AG04450 (cell line): Measurements from ENCODE around the gene JMJD1C. TPM values are rescaled to one million over a fixed set of nuclear protein-coding genes. Genes with fewer than 3 reads are reported as not detected.
A peak's percentile ranks its signal among the peaks of the same experiment; 100 is the strongest.

Experiments
- CTCF ChIA-PET: fragments of 300-600, 350-600 bp; formaldehyde crosslinking; extraction: SDS; loops from one replicate; lab custom pipeline; 2022; ENCODE audit warnings: antibody characterized with exemption, inconsistent platforms; lab: Charles Lee
- POLR2A ChIA-PET: fragments of 350-600 bp; formaldehyde crosslinking; extraction: SDS; loops from one replicate; lab custom pipeline; 2021; ENCODE audit warnings: antibody characterized with exemption, inconsistent platforms; lab: Yijun Ruan, JAX
- DNase-seq: peaks from one replicate; pipeline ENCODE4 v3.0.0-alpha.2; 2011; ENCODE audit warnings: low read depth, low spot score
- H3K27ac ChIP-seq: one replicate; pipeline ENCODE4 v1.5.1; 2012; ENCODE audit warnings: low read depth, low read length, control low read depth
- H3K27me3 ChIP-seq: one replicate; pipeline ENCODE4 v1.6.0; 2012; ENCODE audit warnings: low read length; ENCODE audit not compliant: control insufficient read depth, insufficient read depth
- H3K4me3 ChIP-seq: 2 replicates; pipeline ENCODE4 v1.5.1; 2011; ENCODE audit warnings: mild to moderate bottlenecking, low read depth, low read length, control low read depth
- H3K9me3 ChIP-seq: 2 replicates; pipeline ENCODE4 v1.5.1; 2012; ENCODE audit warnings: low read length; ENCODE audit not compliant: control insufficient read depth, insufficient read depth
- polyA plus RNA-seq: library from polyadenylated mRNA; depleted of rRNA; stranded (reverse); fragments of >200 nt; gene quantifications from 2 replicates; pipeline ENCODE4 v1.2.3, GENCODE V29; 2011
- TF ChIP-seq, protein P1 (sequence below): IDR thresholded peaks from 2 replicates; pipeline ENCODE4 v1.5.1; 2011; ENCODE audit warnings: low read depth, low read length, control low read depth, inconsistent platforms

Gene JMJD1C
- polyA plus RNA-seq, 1 experiment = 45.0 TPM

DNA sequence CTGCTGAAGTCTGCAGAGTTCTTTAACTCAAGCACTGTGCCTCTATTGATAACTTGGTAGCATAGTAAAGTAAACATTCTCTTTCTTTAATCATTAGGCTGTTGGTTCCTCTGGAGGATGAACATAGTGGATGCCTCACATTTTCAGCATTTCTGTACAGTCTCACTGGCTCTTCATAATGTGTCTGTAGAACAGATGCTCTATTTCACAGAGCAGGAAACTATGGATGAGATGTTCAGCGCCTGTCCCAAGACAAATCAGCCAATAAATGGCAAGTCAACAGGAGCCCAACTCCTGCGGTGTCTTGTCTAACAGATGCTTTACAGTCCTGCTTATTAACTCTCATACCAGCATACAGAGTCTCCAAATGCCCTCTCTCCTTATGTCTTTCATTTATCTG is 296.2 kb downstream of the JMJD1C start:
- POLR2A ChIA-PET = no interaction called here
- CTCF ChIA-PET = interaction anchor here (8.8 to 10.6 kb wide), 2 partner anchors 461 to 548 kb away, joined by 171 to 363 read pairs; no protein-coding TSS in a partner anchor
- no peak overlapping the region for H3K27ac ChIP-seq
- TF ChIP-seq, protein P1, sequence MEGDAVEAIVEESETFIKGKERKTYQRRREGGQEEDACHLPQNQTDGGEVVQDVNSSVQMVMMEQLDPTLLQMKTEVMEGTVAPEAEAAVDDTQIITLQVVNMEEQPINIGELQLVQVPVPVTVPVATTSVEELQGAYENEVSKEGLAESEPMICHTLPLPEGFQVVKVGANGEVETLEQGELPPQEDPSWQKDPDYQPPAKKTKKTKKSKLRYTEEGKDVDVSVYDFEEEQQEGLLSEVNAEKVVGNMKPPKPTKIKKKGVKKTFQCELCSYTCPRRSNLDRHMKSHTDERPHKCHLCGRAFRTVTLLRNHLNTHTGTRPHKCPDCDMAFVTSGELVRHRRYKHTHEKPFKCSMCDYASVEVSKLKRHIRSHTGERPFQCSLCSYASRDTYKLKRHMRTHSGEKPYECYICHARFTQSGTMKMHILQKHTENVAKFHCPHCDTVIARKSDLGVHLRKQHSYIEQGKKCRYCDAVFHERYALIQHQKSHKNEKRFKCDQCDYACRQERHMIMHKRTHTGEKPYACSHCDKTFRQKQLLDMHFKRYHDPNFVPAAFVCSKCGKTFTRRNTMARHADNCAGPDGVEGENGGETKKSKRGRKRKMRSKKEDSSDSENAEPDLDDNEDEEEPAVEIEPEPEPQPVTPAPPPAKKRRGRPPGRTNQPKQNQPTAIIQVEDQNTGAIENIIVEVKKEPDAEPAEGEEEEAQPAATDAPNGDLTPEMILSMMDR = no peak
- no peaks in the 10 kb centered on the region for H3K9me3 ChIP-seq
- no peaks in the 10 kb centered on the region for H3K27me3 ChIP-seq
- no peak overlapping the region for H3K4me3 ChIP-seq
- DNase-seq = no peak

DNA sequence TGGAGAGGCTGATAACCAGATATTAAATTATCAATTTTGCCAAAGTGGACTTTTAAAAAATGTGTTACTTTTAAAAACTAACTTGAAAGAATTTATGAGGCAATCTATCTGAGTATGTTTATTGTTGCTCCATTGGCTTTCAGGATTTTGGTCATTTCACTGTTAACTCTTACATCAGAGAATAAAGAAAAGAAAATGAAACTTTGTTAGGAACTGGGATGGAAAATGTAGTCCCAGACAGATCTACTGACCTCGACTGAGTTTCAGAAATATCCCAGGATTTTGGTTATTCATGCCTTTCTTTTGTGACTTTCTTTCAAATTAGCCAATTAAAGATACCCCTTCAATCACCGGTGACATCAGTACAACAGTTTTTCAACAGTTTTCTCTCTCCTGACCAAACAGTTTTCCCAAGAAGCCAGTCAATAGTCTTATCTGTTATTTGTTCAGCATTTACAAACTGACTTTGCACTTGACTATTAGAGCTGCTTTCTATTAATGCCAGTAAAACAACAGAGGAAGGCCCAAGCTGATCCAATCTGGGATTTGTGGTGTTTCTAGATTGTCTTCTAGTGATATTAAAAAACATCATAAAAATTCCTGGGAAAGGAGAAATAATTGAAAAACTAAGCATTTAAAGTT is 296.8 kb downstream of the JMJD1C start:
- H3K4me3 ChIP-seq = no peak overlapping the region
- DNase-seq = no peak
- H3K27ac ChIP-seq = no peak overlapping the region
- TF ChIP-seq, protein P1 = no peak
- POLR2A ChIA-PET = no interaction called here
- CTCF ChIA-PET = interaction anchor here (0.6 to 10.6 kb wide), 5 partner anchors 11 to 549 kb away, joined by 3 to 363 read pairs (median 24); no protein-coding TSS in a partner anchor
- H3K9me3 ChIP-seq = no peaks in the 10 kb centered on the region
- H3K27me3 ChIP-seq = no peaks in the 10 kb centered on the region

DNA sequence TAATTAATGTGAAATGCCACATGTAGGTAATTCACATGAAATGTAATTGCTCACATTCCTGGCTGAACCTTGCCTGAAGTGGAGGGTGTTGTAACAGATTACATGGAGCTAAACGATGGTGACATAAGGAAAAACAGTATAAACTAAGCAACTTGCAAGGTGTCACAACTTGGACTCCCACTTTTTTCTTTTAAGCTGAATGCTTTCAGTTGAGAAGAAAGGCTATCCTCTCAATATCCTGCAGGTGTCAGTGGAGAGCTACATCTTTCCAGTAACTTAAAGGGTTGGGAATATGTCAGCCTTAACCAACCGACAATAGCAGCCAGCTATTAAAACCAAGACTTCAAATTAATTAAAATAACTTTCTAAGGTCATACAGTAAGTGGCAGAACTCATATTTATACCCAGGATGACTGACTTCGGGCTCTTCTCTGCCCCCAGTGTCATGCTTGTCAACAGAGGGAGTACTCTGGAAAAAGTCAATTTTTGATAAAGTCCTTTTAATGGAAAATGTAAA is 299.0 kb downstream of the JMJD1C start:
- CTCF ChIA-PET = interaction anchor here (0.5 to 10.6 kb wide), 85 partner anchors 8 to 902 kb away, joined by 3 to 363 read pairs (median 4); partner anchors contain the start of genes ADO and JMJD1C
- Histone ChIP-seq H3K4me3 (no peak overlapping the region), H3K27ac (no peak overlapping the region), H3K27me3 (no peaks in the 10 kb centered on the region), H3K9me3 (no peaks in the 10 kb centered on the region)
- TF ChIP-seq, protein P1 = peak; percentile 92
- peak; percentile 65 for DNase-seq
- POLR2A ChIA-PET = interaction anchor here (1.0 kb wide), 1 partner anchor 462 kb away, joined by 5 read pairs; no protein-coding TSS in a partner anchor

DNA sequence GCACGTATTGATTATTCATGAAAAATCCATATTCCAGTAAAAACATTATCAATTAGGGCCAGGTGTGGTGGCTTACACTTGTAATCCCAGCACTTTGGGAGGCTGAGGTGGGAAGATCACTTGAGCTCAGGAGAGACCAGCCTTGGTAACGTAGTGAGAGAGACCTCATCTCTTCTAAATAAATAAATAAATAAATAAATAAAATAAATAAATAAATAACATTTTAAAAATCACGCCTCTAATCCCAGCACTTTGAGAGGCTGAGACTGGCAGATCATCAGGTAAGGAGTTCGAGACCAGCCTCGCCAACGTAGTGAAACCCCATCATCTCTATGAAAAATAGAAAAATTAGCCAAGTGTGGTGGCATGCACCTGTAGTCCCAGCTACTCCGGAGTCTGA is 300.5 kb downstream of the JMJD1C start:
- no peaks in the 10 kb centered on the region for H3K27me3 ChIP-seq
- no peak for DNase-seq
- POLR2A ChIA-PET = no interaction called here
- CTCF ChIA-PET = interaction anchor here (0.6 to 10.6 kb wide), 8 partner anchors 23 to 904 kb away, joined by 3 to 363 read pairs (median 16); no protein-coding TSS in a partner anchor
- TF ChIP-seq, protein P1 = no peak
- H3K27ac ChIP-seq = no peak overlapping the region
- H3K9me3 ChIP-seq = no peaks in the 10 kb centered on the region
- no peak overlapping the region for H3K4me3 ChIP-seq

DNA sequence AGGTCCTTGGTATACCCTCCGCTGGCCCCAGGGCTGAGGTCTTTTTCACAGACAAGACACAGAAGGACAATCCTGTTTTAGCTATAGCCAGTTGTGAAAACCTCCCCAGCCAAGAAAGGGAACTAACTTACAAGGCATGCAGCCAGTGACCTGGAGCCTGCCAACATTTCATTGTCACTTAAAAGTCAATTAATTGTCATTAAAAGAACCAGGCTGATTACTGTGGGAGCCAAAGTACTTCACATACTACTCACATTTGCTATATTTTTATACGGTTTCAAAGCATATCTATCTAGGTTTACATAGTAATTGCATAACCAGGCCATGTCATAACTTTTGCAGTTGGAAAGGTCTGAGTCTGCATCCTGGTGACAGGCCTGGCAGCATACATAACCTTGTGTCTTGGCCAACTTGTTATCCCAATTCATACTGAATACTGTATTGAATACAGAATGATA is 301.6 kb downstream of the JMJD1C start:
- Histone ChIP-seq H3K27ac (no peak overlapping the region), H3K4me3 (no peak overlapping the region), H3K27me3 (no peaks in the 10 kb centered on the region), H3K9me3 (no peaks in the 10 kb centered on the region)
- ChIA-PET POLR2A (no interaction called here), CTCF (interaction anchor here (1.9 to 10.6 kb wide), 3 partner anchors 467 to 564 kb away, joined by 4 to 363 read pairs (median 171); no protein-coding TSS in a partner anchor)
- TF ChIP-seq, protein P1 = no peak
- no peak for DNase-seq
